Measurements from ENCODE around the gene SPRED3. TPM values are rescaled to one million over a fixed set of nuclear protein-coding genes. Genes with fewer than 3 reads are reported as not detected.
A peak's percentile ranks its signal among the peaks of the same experiment; 100 is the strongest.

Gene SPRED3
- total and polyA plus RNA-seq, 2 experiments from 2014 or later = 2.3 to 4.0 TPM

- Histone ChIP-seq H2AFZ (no peak overlapping the region), H3K4me1 (ENCODE audit: insufficient read depth) (peaks cover 12% of the 10 kb centered on the region), H3K9me2 (replicated peaks; ENCODE audit: insufficient read depth) (no peaks in the 10 kb centered on the region), H3K27ac (no peak overlapping the region), H4K20me1 (ENCODE audit: insufficient read depth, poor library complexity, severe bottlenecking) (peaks cover 11% of the 10 kb centered on the region), H3K9me3 (ENCODE audit: low read depth) (no peaks in the 10 kb centered on the region), H3K4me2 (no peak overlapping the region), H3K36me3 (replicated peaks; ENCODE audit: insufficient read depth, low read depth) (no peaks in the 10 kb centered on the region), H3K27me3 (no peaks in the 10 kb centered on the region), H3K79me2 (peaks cover 12% of the 10 kb centered on the region), H3K4me3 (no peak overlapping the region)
- no peak for DNase-seq (ENCODE audit: low spot score)
- WGBS (ENCODE audit: low lambda C conversion rate, missing lambda C conversion rate) = 94% methylated on average over 10 of the region's 10 CpGs
- TF ChIP-seq EZH2 (IDR thresholded peaks at IDR 0.05; ENCODE audit: borderline replicate concordance) = no peak
- TF ChIP-seq CTCF (IDR thresholded peaks at IDR 0.05; ENCODE audit: poor library complexity) = no peak
- TF ChIP-seq EZH2phosphoT487 (IDR thresholded peaks at IDR 0.05; ENCODE audit: low read depth, severe bottlenecking, unreplicated experiment) = no peak
Measured at GRCh38 chr19:38383184-38383583, 5.3 kb upstream of the SPRED3 start.

GRCh38 chr19:38383743-38384142 is 4.8 kb upstream of the SPRED3 start:
- H3K4me2 ChIP-seq = no peak overlapping the region
- TF ChIP-seq CTCF (IDR thresholded peaks at IDR 0.05; ENCODE audit: poor library complexity) = no peak
- no peak for TF ChIP-seq EZH2 (IDR thresholded peaks at IDR 0.05; ENCODE audit: borderline replicate concordance)
- TF ChIP-seq EZH2phosphoT487 (IDR thresholded peaks at IDR 0.05; ENCODE audit: low read depth, severe bottlenecking, unreplicated experiment) = no peak
- no peaks in the 10 kb centered on the region for H3K9me2 ChIP-seq (replicated peaks; ENCODE audit: insufficient read depth)
- no peaks in the 10 kb centered on the region for H3K9me3 ChIP-seq (ENCODE audit: low read depth)
- no peak overlapping the region for H2AFZ ChIP-seq
- H3K79me2 ChIP-seq = peaks cover 6% of the 10 kb centered on the region
- WGBS (ENCODE audit: low lambda C conversion rate, missing lambda C conversion rate) = 97% methylated on average over 2 of the region's 2 CpGs
- no peak for DNase-seq (ENCODE audit: low spot score)
- H3K27me3 ChIP-seq = no peaks in the 10 kb centered on the region
- H3K4me3 ChIP-seq = no peak overlapping the region
- H3K27ac ChIP-seq = no peak overlapping the region
- no peaks in the 10 kb centered on the region for H3K36me3 ChIP-seq (replicated peaks; ENCODE audit: insufficient read depth, low read depth)
- peaks cover 12% of the 10 kb centered on the region for H3K4me1 ChIP-seq (ENCODE audit: insufficient read depth)
- peaks cover 5% of the 10 kb centered on the region for H4K20me1 ChIP-seq (ENCODE audit: insufficient read depth, poor library complexity, severe bottlenecking)

- no peaks in the 10 kb centered on the region for H3K27me3 ChIP-seq
- no peaks in the 10 kb centered on the region for H3K36me3 ChIP-seq (replicated peaks; ENCODE audit: insufficient read depth, low read depth)
- H4K20me1 ChIP-seq (ENCODE audit: insufficient read depth, poor library complexity, severe bottlenecking) = no peaks in the 10 kb centered on the region
- no peak overlapping the region for H3K27ac ChIP-seq
- 88% methylated on average over 10 of the region's 10 CpGs for WGBS (ENCODE audit: low lambda C conversion rate, missing lambda C conversion rate)
- H3K9me2 ChIP-seq (replicated peaks; ENCODE audit: insufficient read depth) = no peaks in the 10 kb centered on the region
- no peaks in the 10 kb centered on the region for H3K9me3 ChIP-seq (ENCODE audit: low read depth)
- no peak overlapping the region for H3K4me2 ChIP-seq
- peaks cover under 1% of the 10 kb centered on the region for H3K79me2 ChIP-seq
- DNase-seq (ENCODE audit: low spot score) = peak; percentile 45
- H3K4me1 ChIP-seq (ENCODE audit: insufficient read depth) = peaks cover 12% of the 10 kb centered on the region
- no peak overlapping the region for H3K4me3 ChIP-seq
- no peak overlapping the region for H2AFZ ChIP-seq
- TF ChIP-seq EZH2 (IDR thresholded peaks at IDR 0.05; ENCODE audit: borderline replicate concordance) = no peak
- TF ChIP-seq EZH2phosphoT487 (IDR thresholded peaks at IDR 0.05; ENCODE audit: low read depth, severe bottlenecking, unreplicated experiment) = no peak
- peak; percentile 26 for TF ChIP-seq CTCF (IDR thresholded peaks at IDR 0.05; ENCODE audit: poor library complexity)
Measured at GRCh38 chr19:38384209-38385027, 4.1 kb upstream of the SPRED3 start.

Measured in hepatocyte (in vitro differentiated cells).